H1 (cell line): ENCODE measurements around the gene COBLL1.

Experiments used
- BCL11A ChIP-seq, 2 experiments: IDR thresholded peaks; one replicate each; pipeline ENCODE4 v1.6.1; 2011; ENCODE audit warnings: low read depth in 2 of 2, low read length in 2 of 2, mild to moderate bottlenecking in 2 of 2
- CBX8 ChIP-seq: fragments of 300-800, 300-1000 bp; sonication (generic); IDR thresholded peaks from 2 replicates; pipeline ENCODE4 v1.7.1; 2016; ENCODE audit warnings: low read depth, low read length, borderline replicate concordance
- CTCF ChIP-seq, 3 experiments: IDR thresholded peaks; 1 replicate in 2 of 3; 2 replicates in 1 of 3; pipeline versions ENCODE4 v1.5.1 to v1.6.1; 2011; ENCODE audit warnings: low read length in 3 of 3, mild to moderate bottlenecking in 3 of 3, inconsistent platforms in 2 of 3, low read depth in 1 of 3, moderate library complexity in 1 of 3; ENCODE audit not compliant: insufficient read depth in 1 of 3; ENCODE audit errors: control extremely low read depth in 1 of 3
- EP300 ChIP-seq, 2 experiments: IDR thresholded peaks; 1 replicate in 1 of 2; 2 replicates in 1 of 2; pipeline ENCODE4 v1.6.1; 2011 to 2012; ENCODE audit warnings: low read depth in 2 of 2, low read length in 2 of 2, mild to moderate bottlenecking in 2 of 2, borderline replicate concordance in 1 of 2, inconsistent platforms in 1 of 2, moderate library complexity in 1 of 2
- EZH2 ChIP-seq: fragments of 200-600 bp; sonication (generic); IDR thresholded peaks from 2 replicates; pipeline ENCODE4 v1.7.1; 2012; ENCODE audit warnings: low read depth, mild to moderate bottlenecking, moderate library complexity, low read length, inconsistent platforms; ENCODE audit not compliant: severe bottlenecking
- GABPA ChIP-seq: IDR thresholded peaks from 2 replicates; pipeline ENCODE4 v1.6.1; 2011; ENCODE audit warnings: mild to moderate bottlenecking, low read length, moderate library complexity, borderline replicate concordance; ENCODE audit not compliant: insufficient read depth
- HDAC2 ChIP-seq, 2 experiments: fragments of 300-600 bp in 1 of 2; sonication (generic) in 1 of 2; IDR thresholded peaks; 2 replicates each; pipeline ENCODE4 v1.6.1; 2011 to 2012; ENCODE audit warnings: low read depth in 2 of 2, low read length in 2 of 2, mild to moderate bottlenecking in 2 of 2, moderate library complexity in 2 of 2, borderline replicate concordance in 1 of 2, inconsistent platforms in 1 of 2
- JUND ChIP-seq: IDR thresholded peaks from 2 replicates; pipeline ENCODE4 v1.6.1; 2011; ENCODE audit warnings: mild to moderate bottlenecking, improper control_type of control experiment, low read length
- KDM5A ChIP-seq: fragments of 200-600 bp; IDR thresholded peaks from 2 replicates; pipeline ENCODE4 v1.7.1; 2012; ENCODE audit warnings: mild to moderate bottlenecking, low read length, inconsistent platforms, mixed read lengths
- RAD21 ChIP-seq, 2 experiments: IDR thresholded peaks in 1 of 2; conservative IDR thresholded peaks in 1 of 2; 2 replicates each; pipeline ENCODE4 v1.6.1; 2011; ENCODE audit warnings: low read depth in 2 of 2, low read length in 2 of 2, improper control_type of control experiment in 1 of 2, inconsistent platforms in 1 of 2, mild to moderate bottlenecking in 1 of 2, moderate library complexity in 1 of 2
- SAP30 ChIP-seq: fragments of 300-600 bp; sonication (generic); IDR thresholded peaks from 2 replicates; pipeline ENCODE4 v1.7.1; 2012; ENCODE audit warnings: low read length, moderate library complexity, mild to moderate bottlenecking, inconsistent platforms; ENCODE audit not compliant: insufficient read depth, insufficient replicate concordance
- SIX5 ChIP-seq: IDR thresholded peaks from 2 replicates; pipeline ENCODE4 v1.6.1; 2011; ENCODE audit warnings: mild to moderate bottlenecking, low read depth, low read length
- SP4 ChIP-seq: IDR thresholded peaks from 2 replicates; pipeline ENCODE4 v1.6.1; 2012; ENCODE audit warnings: low read length, inconsistent platforms
- SRF ChIP-seq: IDR thresholded peaks from 2 replicates; pipeline ENCODE4 v1.6.1; 2011; ENCODE audit warnings: mild to moderate bottlenecking, low read depth, low read length, moderate library complexity

GRCh38 chr2:164839914-164840457 lies 1.6 kb downstream of the COBLL1 start:
- TF ChIP-seq SAP30 (no peak), CTCF (IDR thresholded peaks at IDR 0.05; ENCODE audit: control extremely low read depth in 1 of 3, insufficient read depth in 1 of 3, low read depth in 1 of 3, low read length in 3 of 3) (no peak), EP300 (IDR thresholded peaks at IDR 0.05; ENCODE audit: borderline replicate concordance in 1 of 2, low read depth in 2 of 2, low read length in 2 of 2) (no peak), GABPA (no peak), RAD21 (IDR thresholded peaks at IDR 0.05 in 1 of 2, conservative IDR thresholded peaks at IDR 0.05 in 1 of 2; ENCODE audit: low read depth in 2 of 2, low read length in 2 of 2) (no peak), KDM5A (no peak), JUND (no peak), SRF (no peak), SIX5 (no peak), HDAC2 (IDR thresholded peaks at IDR 0.05; ENCODE audit: borderline replicate concordance in 1 of 2, low read depth in 2 of 2, low read length in 2 of 2) (no peak), BCL11A (IDR thresholded peaks at IDR 0.05; ENCODE audit: low read depth in 2 of 2, low read length in 2 of 2) (no peak), EZH2 (no peak), SP4 (no peak), CBX8 (no peak)
